ENCODE measurements around the gene ANXA4. TPM values are rescaled to one million over a fixed set of nuclear protein-coding genes. Genes with fewer than 3 reads are reported as not detected.

The ANXA4 gene
- total RNA-seq, 1 donor from 2014 or later, result 250 TPM

DNA sequence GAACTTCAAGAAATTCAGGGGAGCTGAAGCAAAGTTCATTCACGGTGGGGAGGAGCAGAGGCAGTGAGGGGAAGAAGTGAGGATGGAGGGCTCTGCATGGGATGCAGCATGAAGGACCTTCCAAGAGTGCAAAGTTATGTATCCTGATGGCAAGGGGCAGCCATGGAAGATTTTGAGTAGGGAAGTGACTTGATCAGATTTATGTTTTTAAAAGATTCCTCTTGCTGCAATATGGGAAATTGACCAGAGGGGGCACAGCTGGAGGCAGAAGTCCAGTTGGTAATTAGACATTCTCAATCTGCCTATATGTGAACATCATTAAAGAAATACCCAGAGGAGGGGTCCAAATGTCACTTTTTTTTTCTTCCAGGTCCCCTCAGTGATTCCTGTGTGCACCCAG lies 21.5 kb upstream of the ANXA4 start:
- no peak overlapping the region for H3K4me3 Mint-ChIP-seq (ENCODE audit: low read depth)
- peak overlapping the region; percentile 5 for H3K27ac Mint-ChIP-seq
- H3K27me3 Mint-ChIP-seq, result peaks cover 16% of the 10 kb centered on the region
- H3K4me1 Mint-ChIP-seq (ENCODE audit: low read depth), result peaks cover 15% of the 10 kb centered on the region
- no peaks in the 10 kb centered on the region for H3K36me3 Mint-ChIP-seq (ENCODE audit: insufficient read depth)
- TF ChIP-seq, protein P1, sequence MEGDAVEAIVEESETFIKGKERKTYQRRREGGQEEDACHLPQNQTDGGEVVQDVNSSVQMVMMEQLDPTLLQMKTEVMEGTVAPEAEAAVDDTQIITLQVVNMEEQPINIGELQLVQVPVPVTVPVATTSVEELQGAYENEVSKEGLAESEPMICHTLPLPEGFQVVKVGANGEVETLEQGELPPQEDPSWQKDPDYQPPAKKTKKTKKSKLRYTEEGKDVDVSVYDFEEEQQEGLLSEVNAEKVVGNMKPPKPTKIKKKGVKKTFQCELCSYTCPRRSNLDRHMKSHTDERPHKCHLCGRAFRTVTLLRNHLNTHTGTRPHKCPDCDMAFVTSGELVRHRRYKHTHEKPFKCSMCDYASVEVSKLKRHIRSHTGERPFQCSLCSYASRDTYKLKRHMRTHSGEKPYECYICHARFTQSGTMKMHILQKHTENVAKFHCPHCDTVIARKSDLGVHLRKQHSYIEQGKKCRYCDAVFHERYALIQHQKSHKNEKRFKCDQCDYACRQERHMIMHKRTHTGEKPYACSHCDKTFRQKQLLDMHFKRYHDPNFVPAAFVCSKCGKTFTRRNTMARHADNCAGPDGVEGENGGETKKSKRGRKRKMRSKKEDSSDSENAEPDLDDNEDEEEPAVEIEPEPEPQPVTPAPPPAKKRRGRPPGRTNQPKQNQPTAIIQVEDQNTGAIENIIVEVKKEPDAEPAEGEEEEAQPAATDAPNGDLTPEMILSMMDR (IDR thresholded peaks at IDR 0.05; ENCODE audit: unreplicated experiment), result peak; percentile 48
- DNase-seq (ENCODE audit: low spot score, unreplicated experiment), result no peak
- H3K9me3 Mint-ChIP-seq (ENCODE audit: low read depth), result no peaks in the 10 kb centered on the region

DNA sequence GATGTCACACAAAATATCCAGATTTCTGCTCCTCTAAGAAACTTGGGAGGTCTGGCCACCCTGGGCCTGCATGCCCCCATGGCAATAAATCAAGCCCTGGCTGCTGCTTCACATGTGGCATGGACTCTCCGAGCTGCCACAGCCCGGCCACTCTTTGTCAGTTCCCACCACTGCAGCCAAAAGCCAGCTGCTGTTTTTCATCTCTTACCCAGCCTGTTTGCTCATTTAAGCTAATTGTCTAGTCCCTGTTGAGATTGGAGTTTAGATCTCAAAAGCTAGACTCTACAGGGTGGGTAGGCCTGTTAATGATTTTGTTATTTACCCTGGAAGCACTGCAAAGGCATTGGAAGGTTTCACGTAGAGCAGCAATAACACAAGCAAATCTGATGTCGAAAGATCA lies 20.9 kb upstream of the ANXA4 start:
- TF ChIP-seq, protein P1 (IDR thresholded peaks at IDR 0.05; ENCODE audit: unreplicated experiment), result no peak
- Mint-ChIP-seq H3K9me3 (ENCODE audit: low read depth) (no peaks in the 10 kb centered on the region), H3K4me1 (ENCODE audit: low read depth) (peaks cover 18% of the 10 kb centered on the region)

DNA sequence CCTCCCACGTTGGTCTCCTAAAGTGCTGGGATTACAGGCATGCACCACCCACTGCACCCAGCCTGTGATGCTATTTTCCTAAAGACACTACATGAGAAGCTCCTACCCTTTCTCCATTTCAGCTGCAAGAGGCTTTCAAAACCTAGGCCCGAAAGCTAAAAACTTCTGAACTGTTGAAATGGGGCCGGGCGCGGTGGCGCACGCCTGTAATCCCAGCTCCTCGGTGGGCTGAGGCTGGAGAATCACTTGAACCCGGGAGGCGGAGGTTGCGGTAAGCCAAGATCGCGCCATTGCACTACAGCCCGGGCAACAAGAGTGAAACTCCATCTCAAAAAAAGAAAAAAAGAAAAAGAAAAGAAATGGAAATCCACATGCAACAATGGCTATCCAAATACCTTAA lies 18.1 kb upstream of the ANXA4 start:
- peaks cover 27% of the 10 kb centered on the region for H3K4me1 Mint-ChIP-seq (ENCODE audit: low read depth)
- no peak for DNase-seq (ENCODE audit: low spot score, unreplicated experiment)
- no peak overlapping the region for H3K4me3 Mint-ChIP-seq (ENCODE audit: low read depth)
- no peaks in the 10 kb centered on the region for H3K9me3 Mint-ChIP-seq (ENCODE audit: low read depth)
- TF ChIP-seq, protein P1 (IDR thresholded peaks at IDR 0.05; ENCODE audit: unreplicated experiment), result no peak
- H3K36me3 Mint-ChIP-seq (ENCODE audit: insufficient read depth), result no peaks in the 10 kb centered on the region
- no peak overlapping the region for H3K27ac Mint-ChIP-seq
- no peaks in the 10 kb centered on the region for H3K27me3 Mint-ChIP-seq

More for the DNA sequence above, 20.9 kb upstream of the ANXA4 start:
- peaks cover 12% of the 10 kb centered on the region for H3K27me3 Mint-ChIP-seq
- H3K36me3 Mint-ChIP-seq (ENCODE audit: insufficient read depth), result no peaks in the 10 kb centered on the region
- DNase-seq (ENCODE audit: low spot score, unreplicated experiment), result no peak
- no peak overlapping the region for H3K4me3 Mint-ChIP-seq (ENCODE audit: low read depth)
- no peak overlapping the region for H3K27ac Mint-ChIP-seq

DNA sequence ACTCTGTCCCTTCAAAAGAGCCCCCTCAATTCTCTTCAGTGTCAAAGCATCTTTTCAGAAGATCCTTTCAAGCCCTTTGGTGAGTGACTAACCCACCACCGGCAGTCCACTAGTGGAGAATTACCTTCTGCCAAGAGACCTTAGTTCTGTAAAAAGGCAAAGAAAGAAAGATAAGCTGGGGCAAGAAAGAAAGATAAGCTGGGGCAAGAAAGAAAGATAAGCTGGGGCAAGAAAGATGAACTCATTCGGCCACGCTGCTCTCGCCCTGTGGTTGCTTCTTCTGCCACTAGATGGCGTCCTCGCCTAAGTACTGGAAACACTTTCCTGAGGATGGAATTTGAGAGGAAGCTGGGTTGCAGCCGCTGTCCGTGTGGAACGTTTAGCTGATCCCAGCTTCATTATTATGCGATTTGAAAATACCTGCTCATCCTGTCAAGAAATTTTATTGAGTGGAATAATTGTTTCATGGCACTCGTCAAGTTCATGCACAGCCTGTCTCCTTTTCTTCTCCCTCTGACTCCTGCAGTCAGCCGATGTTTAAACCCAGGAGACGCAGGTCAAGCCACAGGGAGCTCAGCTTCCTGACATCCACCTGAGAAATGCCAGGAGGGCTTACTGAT lies 17.3 kb upstream of the ANXA4 start:
- peak overlapping the region; percentile 75 for H3K27ac Mint-ChIP-seq
- peak overlapping the region; percentile 75 for H3K4me3 Mint-ChIP-seq (ENCODE audit: low read depth)
- H3K27me3 Mint-ChIP-seq, result no peaks in the 10 kb centered on the region
- no peaks in the 10 kb centered on the region for H3K9me3 Mint-ChIP-seq (ENCODE audit: low read depth)
- peak; percentile 81 for DNase-seq (ENCODE audit: low spot score, unreplicated experiment)
- H3K4me1 Mint-ChIP-seq (ENCODE audit: low read depth), result peaks cover 29% of the 10 kb centered on the region
- no peaks in the 10 kb centered on the region for H3K36me3 Mint-ChIP-seq (ENCODE audit: insufficient read depth)
- TF ChIP-seq, protein P1 (IDR thresholded peaks at IDR 0.05; ENCODE audit: unreplicated experiment), result peak; percentile 96

DNA sequence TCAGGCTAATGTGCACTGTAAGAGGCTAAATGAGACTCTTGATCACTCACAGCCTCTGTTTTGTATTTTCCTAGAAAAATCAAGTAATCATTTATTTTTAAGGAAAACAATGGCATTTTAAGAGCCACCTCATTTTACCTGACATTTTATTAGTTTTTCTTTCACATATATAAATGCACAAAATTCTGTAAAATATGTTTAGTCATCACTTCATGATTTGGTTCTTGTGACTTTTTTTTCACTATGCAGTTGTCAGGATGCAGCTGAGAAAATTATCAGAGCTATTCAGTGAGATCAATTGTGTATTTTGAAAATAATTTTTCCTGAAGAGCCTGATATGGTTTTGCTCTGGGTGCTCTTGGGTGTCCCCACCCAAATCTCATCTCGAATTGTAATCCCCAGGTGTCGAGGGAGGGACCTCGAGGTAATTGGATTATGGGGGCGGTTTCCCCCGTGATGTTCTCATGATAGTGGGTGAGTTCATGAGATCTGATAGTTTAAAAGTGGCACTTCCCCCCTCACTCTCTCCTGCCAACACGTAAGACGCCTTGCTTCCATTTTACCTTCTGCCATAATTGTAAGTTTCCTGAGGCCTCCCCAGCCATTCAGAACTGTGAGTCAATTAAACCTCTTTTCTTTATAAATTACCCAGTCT lies 16.1 kb upstream of the ANXA4 start:
- no peak overlapping the region for H3K4me3 Mint-ChIP-seq (ENCODE audit: low read depth)
- H3K36me3 Mint-ChIP-seq (ENCODE audit: insufficient read depth), result no peaks in the 10 kb centered on the region
- peaks cover 26% of the 10 kb centered on the region for H3K4me1 Mint-ChIP-seq (ENCODE audit: low read depth)
- DNase-seq (ENCODE audit: low spot score, unreplicated experiment), result no peak
- H3K27ac Mint-ChIP-seq, result peak overlapping the region; percentile 25
- TF ChIP-seq, protein P1 (IDR thresholded peaks at IDR 0.05; ENCODE audit: unreplicated experiment), result no peak
- no peaks in the 10 kb centered on the region for H3K9me3 Mint-ChIP-seq (ENCODE audit: low read depth)
- H3K27me3 Mint-ChIP-seq, result no peaks in the 10 kb centered on the region
